ENCODE measurements around the gene IVD.

Gene IVD

DNA sequence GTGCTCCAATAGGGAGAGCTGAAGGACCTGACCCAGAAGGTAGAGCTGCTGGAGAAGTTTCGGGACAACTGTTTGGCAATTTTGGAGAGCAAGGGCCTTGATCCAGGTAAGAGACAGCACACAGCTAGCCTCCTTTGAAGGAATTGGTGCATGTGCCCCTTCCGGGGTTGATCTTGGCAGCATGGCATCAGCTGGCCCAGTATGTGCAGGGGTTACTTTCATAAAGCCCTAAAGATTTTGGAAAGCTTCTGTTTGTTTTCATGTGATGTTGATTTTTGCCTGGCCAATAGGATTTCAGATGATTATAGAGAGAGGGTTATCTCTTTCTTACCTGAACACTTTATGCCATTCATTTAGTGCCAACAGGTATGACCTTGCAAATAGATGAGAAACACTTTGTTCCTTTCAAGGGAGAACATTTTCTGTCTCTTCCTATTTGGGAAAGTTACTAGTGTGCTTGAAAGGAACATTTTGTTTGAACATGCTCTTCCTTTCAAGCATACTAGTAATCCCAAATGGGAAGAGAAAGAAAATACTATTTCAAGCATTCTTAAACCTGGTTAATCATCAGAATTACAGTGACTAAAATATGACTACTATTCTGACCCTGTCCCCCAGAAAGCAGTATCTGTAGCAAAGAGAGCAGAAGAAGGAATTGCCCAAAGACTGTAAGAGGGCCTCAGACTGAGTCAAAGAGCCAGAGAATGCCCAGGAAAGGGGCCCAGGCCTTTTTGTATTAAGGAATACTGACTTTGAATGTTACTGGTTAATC is 15.6 kb upstream of the IVD start:
- no peaks in the 10 kb centered on the region for H3K4me1 Mint-ChIP-seq (ENCODE audit: low read depth)
- H3K27ac Mint-ChIP-seq: no peak overlapping the region
- H3K36me3 Mint-ChIP-seq (ENCODE audit: low read depth): peaks cover 81% of the 10 kb centered on the region
- no peaks in the 10 kb centered on the region for H3K27me3 Mint-ChIP-seq
- H3K9me3 Mint-ChIP-seq: no peaks in the 10 kb centered on the region
- no peak overlapping the region for H3K4me3 Mint-ChIP-seq

- no peak overlapping the region for H3K4me3 Mint-ChIP-seq
- H3K27ac Mint-ChIP-seq: no peak overlapping the region
- no peaks in the 10 kb centered on the region for H3K9me3 Mint-ChIP-seq
- no peaks in the 10 kb centered on the region for H3K27me3 Mint-ChIP-seq
- H3K4me1 Mint-ChIP-seq (ENCODE audit: low read depth): peaks cover 8% of the 10 kb centered on the region
- peaks cover 51% of the 10 kb centered on the region for H3K36me3 Mint-ChIP-seq (ENCODE audit: low read depth)
These were observed 12.3 kb upstream of the IVD start for GRCh38 chr15:40392986-40393948.

GRCh38 chr15:40397688-40398412 is 7.7 kb upstream of the IVD start:
- Mint-ChIP-seq H3K9me3 (no peaks in the 10 kb centered on the region), H3K27me3 (no peaks in the 10 kb centered on the region), H3K4me1 (ENCODE audit: low read depth) (peaks cover 22% of the 10 kb centered on the region), H3K36me3 (ENCODE audit: low read depth) (peaks cover 11% of the 10 kb centered on the region), H3K27ac (no peak overlapping the region), H3K4me3 (peak overlapping the region; percentile 45)

- Mint-ChIP-seq H3K27ac (peak overlapping the region; percentile 17), H3K36me3 (ENCODE audit: low read depth) (peaks cover 5% of the 10 kb centered on the region), H3K9me3 (no peaks in the 10 kb centered on the region), H3K4me1 (ENCODE audit: low read depth) (peaks cover 22% of the 10 kb centered on the region), H3K4me3 (peak overlapping the region; percentile 45), H3K27me3 (no peaks in the 10 kb centered on the region)
These were observed 7.2 kb upstream of the IVD start for GRCh38 chr15:40398413-40398873.

GRCh38 chr15:40399370-40399769 is 6.2 kb upstream of the IVD start:
- H3K36me3 Mint-ChIP-seq (ENCODE audit: low read depth): no peaks in the 10 kb centered on the region
- H3K27ac Mint-ChIP-seq: no peak overlapping the region
- H3K27me3 Mint-ChIP-seq: no peaks in the 10 kb centered on the region
- H3K9me3 Mint-ChIP-seq: no peaks in the 10 kb centered on the region
- no peak overlapping the region for H3K4me3 Mint-ChIP-seq
- peaks cover 28% of the 10 kb centered on the region for H3K4me1 Mint-ChIP-seq (ENCODE audit: low read depth)

DNA sequence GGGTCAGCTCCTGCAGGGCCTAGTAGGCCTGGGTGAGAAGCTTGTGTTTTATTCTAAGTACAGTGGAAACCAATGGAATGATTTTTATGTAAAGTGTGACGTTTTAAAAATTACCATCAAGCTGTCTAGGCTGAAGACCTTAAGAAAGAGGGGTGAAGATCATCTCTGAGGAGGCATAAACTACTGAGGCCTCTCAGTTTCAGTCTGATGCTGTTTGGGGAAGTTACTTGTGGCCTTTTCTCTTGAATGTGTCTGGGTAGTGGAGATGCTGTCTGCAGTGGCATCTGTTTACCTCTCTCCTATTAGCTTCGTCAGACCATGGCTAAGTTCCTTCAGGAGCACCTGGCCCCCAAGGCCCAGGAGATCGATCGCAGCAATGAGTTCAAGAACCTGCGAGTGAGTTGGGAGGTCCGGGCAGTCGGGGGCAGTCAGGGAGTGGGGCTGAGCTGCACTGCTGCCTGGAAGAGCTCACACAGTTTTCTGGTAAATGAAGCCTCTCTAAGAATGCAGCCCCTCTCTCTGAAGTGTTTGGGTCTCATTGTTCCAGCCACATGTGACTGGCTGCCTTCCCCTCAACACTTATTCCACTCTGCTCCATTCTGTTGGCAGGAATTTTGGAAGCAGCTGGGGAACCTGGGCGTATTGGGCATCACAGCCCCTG is 1.9 kb downstream of the IVD start:
- Mint-ChIP-seq H3K9me3 (no peaks in the 10 kb centered on the region), H3K36me3 (ENCODE audit: low read depth) (peaks cover 45% of the 10 kb centered on the region), H3K27me3 (no peaks in the 10 kb centered on the region), H3K27ac (peak overlapping the region; percentile 15), H3K4me1 (ENCODE audit: low read depth) (peaks cover 48% of the 10 kb centered on the region), H3K4me3 (peak overlapping the region; percentile 53)

DNA sequence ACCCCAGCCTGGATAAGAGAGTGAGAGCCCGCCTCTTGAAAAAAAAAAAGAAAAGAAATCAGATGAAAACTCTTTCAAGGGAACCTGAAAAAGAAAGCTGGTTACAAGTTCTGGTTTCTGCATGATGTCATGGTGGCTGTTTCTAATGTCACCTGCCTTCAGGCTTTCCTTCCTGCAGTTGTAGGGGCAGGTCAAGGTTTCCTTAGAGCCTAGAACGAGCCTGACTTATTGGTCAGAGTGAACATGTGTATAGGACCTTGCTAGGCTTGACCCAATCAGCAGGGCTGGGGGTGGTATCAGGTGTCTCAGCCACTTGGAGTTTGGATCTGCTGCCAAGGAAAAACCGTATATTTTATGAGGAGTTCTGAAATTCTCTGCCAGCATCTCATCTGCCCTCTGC is 3.8 kb downstream of the IVD start:
- Mint-ChIP-seq H3K27me3 (no peaks in the 10 kb centered on the region), H3K36me3 (ENCODE audit: low read depth) (peaks cover 53% of the 10 kb centered on the region), H3K4me1 (ENCODE audit: low read depth) (peaks cover 42% of the 10 kb centered on the region), H3K9me3 (no peaks in the 10 kb centered on the region), H3K4me3 (no peak overlapping the region), H3K27ac (no peak overlapping the region)

GRCh38 chr15:40410476-40410875 is 4.9 kb downstream of the IVD start:
- peaks cover 60% of the 10 kb centered on the region for H3K36me3 Mint-ChIP-seq (ENCODE audit: low read depth)

GRCh38 chr15:40412095-40412759 is 6.6 kb downstream of the IVD start:
- no peaks in the 10 kb centered on the region for H3K9me3 Mint-ChIP-seq
- H3K36me3 Mint-ChIP-seq (ENCODE audit: low read depth): peaks cover 59% of the 10 kb centered on the region
- no peaks in the 10 kb centered on the region for H3K27me3 Mint-ChIP-seq
- no peak overlapping the region for H3K27ac Mint-ChIP-seq
- H3K4me3 Mint-ChIP-seq: no peak overlapping the region
- H3K4me1 Mint-ChIP-seq (ENCODE audit: low read depth): peaks cover 20% of the 10 kb centered on the region

More at GRCh38 chr15:40410476-40410875, 4.9 kb downstream of the IVD start:
- Mint-ChIP-seq H3K27me3 (no peaks in the 10 kb centered on the region), H3K27ac (no peak overlapping the region), H3K4me1 (ENCODE audit: low read depth) (peaks cover 32% of the 10 kb centered on the region), H3K4me3 (no peak overlapping the region), H3K9me3 (no peaks in the 10 kb centered on the region)

GRCh38 chr15:40413036-40413435 is 7.4 kb downstream of the IVD start:
- H3K4me3 Mint-ChIP-seq: no peak overlapping the region
- no peaks in the 10 kb centered on the region for H3K9me3 Mint-ChIP-seq
- peaks cover 12% of the 10 kb centered on the region for H3K4me1 Mint-ChIP-seq (ENCODE audit: low read depth)
- no peak overlapping the region for H3K27ac Mint-ChIP-seq
- no peaks in the 10 kb centered on the region for H3K27me3 Mint-ChIP-seq
- peaks cover 58% of the 10 kb centered on the region for H3K36me3 Mint-ChIP-seq (ENCODE audit: low read depth)

DNA sequence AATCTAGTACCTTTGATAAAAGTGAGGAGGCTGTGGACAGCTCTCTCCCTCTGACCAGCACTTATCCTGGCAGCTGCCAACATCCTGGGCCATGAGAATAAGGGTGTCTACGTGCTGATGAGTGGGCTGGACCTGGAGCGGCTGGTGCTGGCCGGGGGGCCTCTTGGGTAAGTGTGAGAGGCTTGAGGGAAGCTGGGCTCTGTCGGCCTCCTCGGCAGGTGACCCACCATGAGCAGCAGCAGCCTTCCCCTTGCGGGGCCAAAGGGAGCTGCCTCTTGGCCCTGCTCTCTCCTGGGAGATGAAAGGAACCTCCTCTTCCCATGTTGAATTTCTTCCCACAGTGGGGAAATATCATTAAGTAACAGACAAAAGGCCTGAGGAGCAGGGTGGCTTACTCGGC is 9.2 kb downstream of the IVD start:
- Mint-ChIP-seq H3K4me3 (no peak overlapping the region), H3K36me3 (ENCODE audit: low read depth) (peaks cover 52% of the 10 kb centered on the region), H3K27ac (no peak overlapping the region)

DNA sequence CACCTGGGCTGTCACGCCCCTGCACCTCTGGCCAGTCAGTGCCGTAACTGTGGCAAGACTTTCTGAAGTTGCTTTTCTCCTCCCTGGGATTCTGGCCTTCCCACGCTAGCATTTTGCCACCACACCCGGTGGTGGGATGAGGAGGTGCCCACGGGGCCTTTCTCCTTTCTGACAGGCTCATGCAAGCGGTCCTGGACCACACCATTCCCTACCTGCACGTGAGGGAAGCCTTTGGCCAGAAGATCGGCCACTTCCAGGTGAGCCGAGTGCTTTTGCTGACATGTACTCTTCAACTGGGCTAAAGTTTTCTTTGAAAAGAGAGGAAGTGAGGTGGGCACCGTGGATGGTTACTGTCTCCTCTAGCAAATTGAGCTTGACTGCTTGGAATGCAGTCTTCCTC is 9.6 kb downstream of the IVD start:
- Mint-ChIP-seq H3K4me1 (ENCODE audit: low read depth) (no peaks in the 10 kb centered on the region), H3K4me3 (no peak overlapping the region), H3K27ac (no peak overlapping the region), H3K9me3 (no peaks in the 10 kb centered on the region), H3K36me3 (ENCODE audit: low read depth) (peaks cover 49% of the 10 kb centered on the region), H3K27me3 (no peaks in the 10 kb centered on the region)

More for the DNA sequence above, 9.2 kb downstream of the IVD start:
- Mint-ChIP-seq H3K4me1 (ENCODE audit: low read depth) (no peaks in the 10 kb centered on the region), H3K27me3 (no peaks in the 10 kb centered on the region), H3K9me3 (no peaks in the 10 kb centered on the region)

- Mint-ChIP-seq H3K9me3 (no peaks in the 10 kb centered on the region), H3K27me3 (no peaks in the 10 kb centered on the region), H3K36me3 (ENCODE audit: low read depth) (peaks cover 41% of the 10 kb centered on the region), H3K4me3 (no peak overlapping the region), H3K4me1 (ENCODE audit: low read depth) (no peaks in the 10 kb centered on the region), H3K27ac (no peak overlapping the region)
These were observed 10.5 kb downstream of the IVD start for GRCh38 chr15:40416056-40416455.

GRCh38 chr15:40418126-40418525 is 12.5 kb downstream of the IVD start:
- no peaks in the 10 kb centered on the region for H3K27me3 Mint-ChIP-seq
- H3K9me3 Mint-ChIP-seq: no peaks in the 10 kb centered on the region
- H3K27ac Mint-ChIP-seq: no peak overlapping the region
- no peak overlapping the region for H3K4me3 Mint-ChIP-seq
- peaks cover 24% of the 10 kb centered on the region for H3K36me3 Mint-ChIP-seq (ENCODE audit: low read depth)
- no peaks in the 10 kb centered on the region for H3K4me1 Mint-ChIP-seq (ENCODE audit: low read depth)
